ENCODE measurements around the gene MIXL1.
A peak's percentile ranks its signal among the peaks of the same experiment; 100 is the strongest.

The MIXL1 gene

GRCh38 chr1:226222686-226223085 is 778 bp upstream of the MIXL1 start:
- TF ChIP-seq EZH2phosphoT487 (IDR thresholded peaks at IDR 0.05; ENCODE audit: low read depth), result no peak
- no peak overlapping the region for H3K27ac ChIP-seq (ENCODE audit: low read length)
- H3K79me2 ChIP-seq (ENCODE audit: low read length), result no peaks in the 10 kb centered on the region
- H3K9ac ChIP-seq (ENCODE audit: low read length), result no peak overlapping the region
- no peak overlapping the region for H3K4me3 ChIP-seq (ENCODE audit: low read length)
- H3K4me2 ChIP-seq (ENCODE audit: low read length), result no peak overlapping the region
- H3K36me3 ChIP-seq (replicated peaks; ENCODE audit: low read depth, low read length), result peaks cover 3% of the 10 kb centered on the region
- H4K20me1 ChIP-seq (ENCODE audit: insufficient read depth, low read length), result no peaks in the 10 kb centered on the region
- peaks cover 3% of the 10 kb centered on the region for H3K4me1 ChIP-seq (ENCODE audit: low read length)
- H3K27me3 ChIP-seq (ENCODE audit: low read depth, low read length), result no peaks in the 10 kb centered on the region
- H3K9me3 ChIP-seq (ENCODE audit: insufficient read depth, low read length), result no peaks in the 10 kb centered on the region
- no peak overlapping the region for H2AFZ ChIP-seq (ENCODE audit: low read depth, low read length)

- H3K79me2 ChIP-seq (ENCODE audit: low read length), result no peaks in the 10 kb centered on the region
- no peaks in the 10 kb centered on the region for H3K9me3 ChIP-seq (ENCODE audit: insufficient read depth, low read length)
- peak overlapping the region; percentile 49 for H3K9ac ChIP-seq (ENCODE audit: low read length)
- H2AFZ ChIP-seq (ENCODE audit: low read depth, low read length), result peak overlapping the region; percentile 23
- peaks cover 3% of the 10 kb centered on the region for H3K4me1 ChIP-seq (ENCODE audit: low read length)
- no peaks in the 10 kb centered on the region for H3K27me3 ChIP-seq (ENCODE audit: low read depth, low read length)
- peak overlapping the region; percentile 77 for H3K4me2 ChIP-seq (ENCODE audit: low read length)
- no peak overlapping the region for H3K27ac ChIP-seq (ENCODE audit: low read length)
- peak overlapping the region; percentile 83 for H3K4me3 ChIP-seq (ENCODE audit: low read length)
- no peaks in the 10 kb centered on the region for H4K20me1 ChIP-seq (ENCODE audit: insufficient read depth, low read length)
- peaks cover 3% of the 10 kb centered on the region for H3K36me3 ChIP-seq (replicated peaks; ENCODE audit: low read depth, low read length)
- TF ChIP-seq EZH2phosphoT487 (IDR thresholded peaks at IDR 0.05; ENCODE audit: low read depth) (no peak), CTCF (IDR thresholded peaks at IDR 0.05; ENCODE audit: low read depth, low read length) (peak; percentile 32; the same call in 1 of the 2 replicates)
Observed at GRCh38 chr1:226223786-226224244, 351 bp downstream of the MIXL1 start.

GRCh38 chr1:226226601-226227000 is 3.1 kb downstream of the MIXL1 start:
- Histone ChIP-seq H3K4me2 (ENCODE audit: low read length) (no peak overlapping the region), H3K27me3 (ENCODE audit: low read depth, low read length) (no peaks in the 10 kb centered on the region), H3K36me3 (replicated peaks; ENCODE audit: low read depth, low read length) (peaks cover 11% of the 10 kb centered on the region), H3K79me2 (ENCODE audit: low read length) (no peaks in the 10 kb centered on the region), H2AFZ (ENCODE audit: low read depth, low read length) (no peak overlapping the region), H3K9ac (ENCODE audit: low read length) (no peak overlapping the region), H4K20me1 (ENCODE audit: insufficient read depth, low read length) (no peaks in the 10 kb centered on the region), H3K4me1 (ENCODE audit: low read length) (peaks cover 3% of the 10 kb centered on the region), H3K27ac (ENCODE audit: low read length) (no peak overlapping the region), H3K9me3 (ENCODE audit: insufficient read depth, low read length) (no peaks in the 10 kb centered on the region), H3K4me3 (ENCODE audit: low read length) (no peak overlapping the region)
- no peak for TF ChIP-seq CTCF (IDR thresholded peaks at IDR 0.05; ENCODE audit: low read depth, low read length)
- TF ChIP-seq EZH2phosphoT487 (IDR thresholded peaks at IDR 0.05; ENCODE audit: low read depth), result no peak

- Histone ChIP-seq H3K9ac (ENCODE audit: low read length) (no peak overlapping the region; the same call in 1 of the 2 replicates), H3K27me3 (ENCODE audit: low read depth, low read length) (no peaks in the 10 kb centered on the region), H3K9me3 (ENCODE audit: insufficient read depth, low read length) (no peaks in the 10 kb centered on the region), H3K4me3 (ENCODE audit: low read length) (no peak overlapping the region), H3K27ac (ENCODE audit: low read length) (no peak overlapping the region), H3K36me3 (replicated peaks; ENCODE audit: low read depth, low read length) (peaks cover 29% of the 10 kb centered on the region), H3K79me2 (ENCODE audit: low read length) (no peaks in the 10 kb centered on the region), H2AFZ (ENCODE audit: low read depth, low read length) (no peak overlapping the region), H3K4me1 (ENCODE audit: low read length) (peaks cover 14% of the 10 kb centered on the region), H4K20me1 (ENCODE audit: insufficient read depth, low read length) (no peaks in the 10 kb centered on the region), H3K4me2 (ENCODE audit: low read length) (peak overlapping the region; percentile 35)
- TF ChIP-seq EZH2phosphoT487 (IDR thresholded peaks at IDR 0.05; ENCODE audit: low read depth), result no peak
- no peak for TF ChIP-seq CTCF (IDR thresholded peaks at IDR 0.05; ENCODE audit: low read depth, low read length)
Observed at GRCh38 chr1:226233293-226233692, 9.8 kb downstream of the MIXL1 start.
